Erythroblast (primary cell): ENCODE data around the gene CST3.

Experiments
- GATA1 ChIP-seq: IDR thresholded peaks from 2 replicates; pipeline ENCODE4 v1.6.1; 2011; ENCODE audit warnings: low read depth, mild to moderate bottlenecking, control low read depth, low read length, moderate library complexity
- POLR2A ChIP-seq: IDR thresholded peaks from 2 replicates; pipeline ENCODE4 v1.6.1; 2011; ENCODE audit warnings: mild to moderate bottlenecking, low read length

DNA sequence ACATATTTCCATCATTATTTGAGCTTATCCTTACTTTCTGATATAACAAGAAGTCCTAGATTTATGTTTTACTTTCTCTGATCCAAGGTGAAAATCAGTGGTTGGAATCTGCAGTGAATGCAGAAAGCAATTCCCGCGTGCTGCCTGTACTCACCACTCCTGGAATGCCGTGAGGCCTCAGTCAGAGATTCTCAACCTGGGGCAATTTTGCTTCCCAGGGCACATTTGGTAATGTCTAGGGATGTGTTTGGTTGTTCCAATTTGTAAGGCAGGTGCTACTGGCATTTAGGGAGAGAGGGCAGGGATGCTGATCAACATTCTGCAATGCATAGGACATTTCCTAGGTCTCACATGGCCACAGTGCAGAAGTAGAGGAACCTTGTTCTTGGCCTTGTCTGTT is 27.2 kb upstream of the CST3 start:
- TF ChIP-seq POLR2A = no peak
- TF ChIP-seq GATA1 = no peak
